ENCODE measurements around the gene TGFBR3L. TPM values are rescaled to one million over a fixed set of nuclear protein-coding genes. Genes with fewer than 3 reads are reported as not detected.
A peak's percentile ranks its signal among the peaks of the same experiment; 100 is the strongest.

TGFBR3L gene
- total and polyA plus RNA-seq, 2 of the 13 experiments (the other 11 are each of a cell fraction or from before 2014, with no cell fraction given): 0.20 to 1.0 TPM

- TF ChIP-seq ZNF772 (CRISPR knock-in tag; IDR thresholded peaks at IDR 0.05) (0 out of 2 replicates have a peak, but pooled peaks have one; percentile 33), KAT8 (CRISPR knock-in tag; IDR thresholded peaks at IDR 0.05) (peak; percentile 62; the same call in 1 of the 2 replicates), ZNF331 (CRISPR knock-in tag; IDR thresholded peaks at IDR 0.05) (peak; percentile 66; the same call in 1 of the 2 replicates), SOX5 (CRISPR knock-in tag; IDR thresholded peaks at IDR 0.05; ENCODE audit: borderline replicate concordance) (peak; percentile 19; the same call in 1 of the 2 replicates), TFAP4 (IDR thresholded peaks at IDR 0.05; ENCODE audit: borderline replicate concordance, low read depth) (peak; percentile 30; the same call in 1 of the 2 replicates), ZBTB21 (CRISPR knock-in tag; IDR thresholded peaks at IDR 0.05) (no peak), RARA (CRISPR knock-in tag; IDR thresholded peaks at IDR 0.05) (peak; percentile 56), ARID5B (CRISPR knock-in tag; IDR thresholded peaks at IDR 0.05) (peak; percentile 64), ZFP62 (CRISPR knock-in tag; IDR thresholded peaks at IDR 0.05) (no peak), NCOA2 (CRISPR knock-in tag; IDR thresholded peaks at IDR 0.05) (peak; percentile 46), ZNF580 (CRISPR knock-in tag; IDR thresholded peaks at IDR 0.05; ENCODE audit: borderline replicate concordance, low read depth) (peak; percentile 52; the same call in 1 of the 2 replicates), ZMYM2 (CRISPR knock-in tag; IDR thresholded peaks at IDR 0.05) (peak; percentile 84), KDM3A (CRISPR knock-in tag; IDR thresholded peaks at IDR 0.05; ENCODE audit: low read depth) (0 out of 2 replicates have a peak, but pooled peaks have one; percentile 31), PAXIP1 (CRISPR knock-in tag; conservative IDR thresholded peaks at IDR 0.05) (peak; percentile 83), POGZ (CRISPR knock-in tag; IDR thresholded peaks at IDR 0.05) (0 out of 2 replicates have a peak, but pooled peaks have one; percentile 30), POGK (CRISPR knock-in tag; conservative IDR thresholded peaks at IDR 0.05) (peak; percentile 52; the same call in 1 of the 2 replicates), KLF13 (CRISPR knock-in tag; IDR thresholded peaks at IDR 0.05) (no peak), MIER3 (CRISPR knock-in tag; IDR thresholded peaks at IDR 0.05; ENCODE audit: borderline replicate concordance) (peak; percentile 57; the same call in 1 of the 2 replicates), SOX13 (IDR thresholded peaks at IDR 0.05) (no peak), SOX13 (CRISPR knock-in tag; conservative IDR thresholded peaks at IDR 0.05 in 1 of 2, IDR thresholded peaks at IDR 0.05 in 1 of 2) (0 out of 4 replicates have a peak, but pooled peaks of 1 of the 2 experiments have one; percentile 18), ZSCAN20 (CRISPR knock-in tag; IDR thresholded peaks at IDR 0.05; ENCODE audit: borderline replicate concordance) (no peak)
Measured at GRCh38 chr19:7897292-7897691, 17.3 kb upstream of the TGFBR3L start (continued).

Data from HepG2 (cell line).